ENCODE results near the gene TRPM2. TPM values are rescaled to one million over a fixed set of nuclear protein-coding genes. Genes with fewer than 3 reads are reported as not detected.

Gene TRPM2
- total and polyA plus RNA-seq, 8 donors: 1.3 to 10.3 (median 2.4) TPM

- H3K4me3 ChIP-seq: peak overlapping the region in 2 of 4 donors; percentile 21 to 32
- WGBS, 5 donors: 67 to 76% (median 74%) methylated on average over 24 of the region's 24 CpGs
- peak overlapping the region in 2 of 5 donors; percentile 52 to 83 for H3K27ac ChIP-seq
Observed at GRCh38 chr21:44354775-44355771, 1.7 kb downstream of the TRPM2 start.

GRCh38 chr21:44356160-44356559 lies 2.7 kb downstream of the TRPM2 start:
- TF ChIP-seq CTCF (IDR thresholded peaks at IDR 0.05) (no peak), EP300 (IDR thresholded peaks at IDR 0.05) (no peak), POLR2AphosphoS5 (IDR thresholded peaks at IDR 0.05) (no peak), POLR2A (IDR thresholded peaks at IDR 0.05) (no peak)
- H3K27ac ChIP-seq: no peak overlapping the region
- intact Hi-C loops (cut with DNase I; ENCODE audit: low total_unique reads): loop anchor here (10.0 kb wide), 1 partner anchor 119 kb away; no protein-coding TSS in a partner anchor
- no peak overlapping the region for H3K4me3 ChIP-seq
- H3K9me3 ChIP-seq: no peaks in the 10 kb centered on the region
- 82 to 91% (median 89%) methylated on average over 11 of the region's 11 CpGs for WGBS, 5 donors
- H3K36me3 ChIP-seq: peaks cover 0 to 6% (median 0%) of the 10 kb centered on the region in 4 donors
- no peak for DNase-seq
- H3K4me1 ChIP-seq: peaks cover 0 to 28% (median 0%) of the 10 kb centered on the region in 4 donors
- H3K27me3 ChIP-seq: peaks cover 0 to 37% (median 11%) of the 10 kb centered on the region in 3 donors

More at GRCh38 chr21:44354775-44355771, 1.7 kb downstream of the TRPM2 start:
- DNase-seq: no peak
- H3K27me3 ChIP-seq: peaks cover 7 to 47% (median 22%) of the 10 kb centered on the region in 3 donors
- H3K4me1 ChIP-seq: peaks cover 0 to 38% (median 7%) of the 10 kb centered on the region in 4 donors
- TF ChIP-seq POLR2A (IDR thresholded peaks at IDR 0.05): no peak
- no peak for TF ChIP-seq EP300 (IDR thresholded peaks at IDR 0.05)
- TF ChIP-seq POLR2AphosphoS5 (IDR thresholded peaks at IDR 0.05): no peak
- no peak for TF ChIP-seq CTCF (IDR thresholded peaks at IDR 0.05)
- H3K36me3 ChIP-seq: peaks cover 0 to 6% (median 0%) of the 10 kb centered on the region in 4 donors
- H3K9me3 ChIP-seq: no peaks in the 10 kb centered on the region
- intact Hi-C loops (cut with DNase I; ENCODE audit: low total_unique reads): loop anchor here (10.0 kb wide), 1 partner anchor 120 kb away; no protein-coding TSS in a partner anchor

- H3K4me3 ChIP-seq: no peak overlapping the region
- peaks cover 0 to 23% (median 0%) of the 10 kb centered on the region in 4 donors for H3K4me1 ChIP-seq
- H3K36me3 ChIP-seq: peaks cover 0 to 6% (median 0%) of the 10 kb centered on the region in 4 donors
- peaks cover 0 to 32% (median 6%) of the 10 kb centered on the region in 3 donors for H3K27me3 ChIP-seq
- no peak for DNase-seq
- no peaks in the 10 kb centered on the region for H3K9me3 ChIP-seq
- intact Hi-C loops (cut with DNase I; ENCODE audit: low total_unique reads): loop anchor here (10.0 kb wide), 1 partner anchor 118 kb away; no protein-coding TSS in a partner anchor
- H3K27ac ChIP-seq: no peak overlapping the region
- TF ChIP-seq EP300 (IDR thresholded peaks at IDR 0.05) (no peak), POLR2AphosphoS5 (IDR thresholded peaks at IDR 0.05) (no peak), POLR2A (IDR thresholded peaks at IDR 0.05) (no peak), CTCF (IDR thresholded peaks at IDR 0.05) (no peak)
- 72 to 88% (median 87%) methylated on average over 3 to 6 of the region's 6 CpGs for WGBS, 5 donors
Observed at GRCh38 chr21:44356636-44357035, 3.2 kb downstream of the TRPM2 start.

GRCh38 chr21:44357064-44357837 lies 3.8 kb downstream of the TRPM2 start:
- Histone ChIP-seq H3K9me3 (no peaks in the 10 kb centered on the region), H3K27me3 (peaks cover 0 to 26% (median under 1%) of the 10 kb centered on the region in 3 donors), H3K4me3 (no peak overlapping the region), H3K4me1 (peaks cover 0 to 19% (median 0%) of the 10 kb centered on the region in 4 donors), H3K36me3 (peaks cover 0 to 6% (median 0%) of the 10 kb centered on the region in 4 donors), H3K27ac (no peak overlapping the region)
- no peak for TF ChIP-seq CTCF (IDR thresholded peaks at IDR 0.05)
- no peak for TF ChIP-seq EP300 (IDR thresholded peaks at IDR 0.05)
- TF ChIP-seq POLR2AphosphoS5 (IDR thresholded peaks at IDR 0.05): no peak
- TF ChIP-seq POLR2A (IDR thresholded peaks at IDR 0.05): no peak
- no peak for DNase-seq
- 74 to 89% (median 79%) methylated on average over 18 to 21 of the region's 21 CpGs for WGBS, 5 donors
- intact Hi-C loops (cut with DNase I; ENCODE audit: low total_unique reads): loop anchor here (10.0 kb wide), 1 partner anchor 118 kb away; no protein-coding TSS in a partner anchor

Measured in stomach (tissue), 9 donors.